Daoy (cell line): ENCODE data around the gene GPC6. TPM values are rescaled to one million over a fixed set of nuclear protein-coding genes. Genes with fewer than 3 reads are reported as not detected.

ENCODE experiments used
- DNase-seq: peaks from one replicate; pipeline ENCODE4 v3.0.0-alpha.2; 2015; ENCODE audit warnings: low read depth
- total RNA-seq: library from RNA; depleted of rRNA; stranded (reverse); fragments of >200 nt; shearing (Covaris generic); gene quantifications from 2 replicates; pipeline ENCODE4 v1.2.3, GENCODE V29; 2014

Gene GPC6
- total RNA-seq, 1 experiment from 2014 or later, result 1.1 TPM

DNA sequence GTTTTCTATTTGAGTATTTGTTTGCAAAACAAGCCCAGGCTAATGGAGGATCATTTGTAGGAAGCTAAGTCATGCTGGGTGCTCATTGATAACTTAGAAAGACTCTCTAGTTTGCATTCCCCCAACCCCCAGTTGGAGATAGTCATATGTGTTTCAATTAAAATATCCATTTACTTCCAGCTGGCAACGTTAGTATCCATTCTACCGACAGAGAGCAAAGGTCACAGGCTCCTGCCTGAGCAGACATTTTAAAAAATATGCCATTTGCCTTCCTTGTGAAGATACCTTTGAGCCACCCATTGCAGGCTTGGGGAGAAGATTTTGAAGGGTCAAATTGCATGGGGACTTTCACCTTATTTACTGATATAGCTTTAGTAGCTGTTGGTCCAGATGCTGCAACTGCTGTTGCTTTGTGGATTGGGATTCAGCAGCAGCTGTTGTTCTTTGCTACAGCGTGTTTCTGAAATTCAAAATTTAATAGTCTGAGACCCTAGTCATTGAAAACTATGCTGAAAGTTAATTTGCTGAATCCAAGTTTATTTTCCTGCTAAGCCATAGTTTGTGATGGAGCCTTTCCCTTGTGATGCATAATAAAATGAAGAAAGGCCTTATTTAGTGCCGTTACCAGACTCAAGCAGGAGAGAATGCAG, 335.1 kb downstream of the GPC6 start:
- no peak for DNase-seq

DNA sequence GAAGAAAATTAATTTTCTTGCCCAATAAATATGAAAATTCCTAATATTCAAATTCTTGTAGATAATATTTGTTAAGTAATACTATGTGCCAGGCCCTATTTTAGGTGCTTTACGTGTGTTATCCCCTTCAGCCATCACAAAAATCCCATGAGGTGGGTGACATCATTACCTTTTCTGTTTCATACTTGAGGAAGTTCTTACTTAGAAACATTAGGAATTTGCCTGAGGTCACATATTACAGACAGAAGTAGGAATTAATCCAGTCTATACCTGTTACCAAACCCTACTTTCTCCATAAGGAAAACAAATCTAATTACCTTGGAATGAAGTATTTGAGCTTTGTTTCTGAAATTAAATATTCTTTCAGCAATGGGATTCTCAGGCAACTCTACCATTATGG, 336.1 kb downstream of the GPC6 start:
- DNase-seq, result no peak

DNA sequence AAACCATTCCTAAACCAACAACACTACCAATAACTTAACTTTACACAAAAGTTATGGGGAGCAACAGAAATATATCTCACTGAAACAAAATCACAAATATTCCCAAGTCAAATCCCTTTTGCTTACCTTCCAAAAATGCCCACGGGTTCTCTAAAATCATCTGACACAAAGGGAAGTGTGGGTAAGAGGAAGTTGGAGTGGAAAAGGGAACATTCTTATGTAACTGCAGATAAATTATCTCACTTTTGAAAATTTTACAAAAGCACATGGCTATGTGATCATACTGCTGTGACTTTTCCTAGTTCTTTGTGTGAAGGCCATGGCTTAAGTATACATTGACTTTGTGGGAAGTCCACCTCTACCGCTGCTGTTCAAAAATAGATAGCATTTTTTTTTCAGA, 350.5 kb downstream of the GPC6 start:
- DNase-seq, result no peak

DNA sequence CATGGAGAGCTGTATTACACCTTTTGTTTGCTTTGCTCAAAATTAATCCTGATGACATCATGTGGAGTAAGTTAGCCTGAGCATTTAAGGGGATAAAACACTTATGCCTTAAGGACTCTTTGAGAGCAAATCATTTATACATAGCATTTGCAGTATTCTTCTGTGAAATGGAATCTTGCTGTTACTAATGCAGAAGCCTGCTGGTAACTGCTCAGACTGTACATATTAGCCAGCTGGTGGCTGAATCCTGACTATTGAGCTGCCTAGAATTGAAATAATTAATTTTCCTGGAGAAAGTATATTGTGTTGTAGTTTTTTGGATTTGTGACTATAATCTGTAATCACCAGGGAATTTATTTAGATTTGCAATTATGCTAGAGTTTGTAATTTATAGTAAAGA, 363.2 kb downstream of the GPC6 start:
- DNase-seq, result no peak

DNA sequence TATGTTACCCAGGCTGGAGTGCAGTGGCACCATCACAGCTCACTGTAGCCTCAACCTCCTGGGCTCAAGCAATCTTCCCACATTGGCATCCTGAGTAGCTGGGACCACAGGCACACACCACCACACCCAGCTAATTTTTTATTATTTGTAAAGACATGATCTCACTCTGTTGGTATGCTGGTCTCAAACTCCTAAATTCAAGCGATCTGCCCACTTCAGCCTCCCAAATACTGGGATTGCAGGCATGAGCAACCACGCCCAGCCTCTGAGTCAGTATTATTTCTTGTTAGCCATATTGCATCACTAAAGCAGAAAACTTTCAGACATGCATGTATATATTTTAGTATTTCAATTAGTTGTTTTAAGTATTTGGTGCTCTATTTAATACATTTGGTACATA, 376.4 kb downstream of the GPC6 start:
- peak; percentile 80 for DNase-seq

DNA sequence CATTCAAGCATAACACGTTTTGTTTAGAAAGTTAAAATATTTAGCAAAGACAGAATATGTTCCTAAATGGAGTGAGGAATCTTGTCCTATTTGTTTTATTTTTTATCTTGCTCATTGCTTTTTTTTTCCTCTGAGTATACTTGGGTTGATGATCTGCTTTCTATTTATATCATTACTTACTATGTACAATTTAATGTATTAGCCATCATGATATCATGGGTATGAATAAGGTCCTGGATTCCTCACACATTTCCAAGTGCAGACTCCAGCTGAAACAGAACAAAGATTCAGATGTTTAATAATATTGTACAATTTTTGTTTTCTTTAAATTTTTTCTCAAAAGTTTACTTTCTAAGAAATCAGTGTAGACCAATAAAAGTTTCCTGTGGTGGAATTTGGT, 388.2 kb downstream of the GPC6 start:
- DNase-seq, result no peak

DNA sequence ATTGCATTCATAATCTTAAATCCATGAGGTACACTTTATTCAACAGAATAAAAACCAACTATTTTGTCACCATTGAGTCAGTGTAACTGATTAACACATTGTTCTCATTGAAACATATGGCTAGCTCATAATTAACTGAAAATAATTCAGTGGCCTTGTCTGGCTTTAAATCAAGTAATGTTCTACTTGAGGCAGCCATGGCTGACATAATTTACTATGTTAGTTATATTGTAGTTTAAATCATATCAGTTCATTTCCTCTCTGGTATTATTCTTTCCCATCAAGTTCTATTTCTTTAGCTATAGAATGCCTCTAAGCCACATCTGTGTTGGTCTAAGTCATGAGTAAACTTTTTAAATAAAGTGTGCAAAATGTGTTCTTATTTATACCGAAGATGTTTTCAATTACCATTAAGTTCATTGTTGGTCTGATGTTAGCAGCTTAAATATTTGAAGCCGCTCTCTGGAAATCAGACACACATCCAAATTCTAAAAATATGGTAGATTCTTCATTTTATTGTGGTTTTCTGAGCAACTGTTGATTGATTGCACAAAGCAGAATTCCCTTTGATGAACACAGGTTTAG, 393.7 kb downstream of the GPC6 start:
- no peak for DNase-seq

DNA sequence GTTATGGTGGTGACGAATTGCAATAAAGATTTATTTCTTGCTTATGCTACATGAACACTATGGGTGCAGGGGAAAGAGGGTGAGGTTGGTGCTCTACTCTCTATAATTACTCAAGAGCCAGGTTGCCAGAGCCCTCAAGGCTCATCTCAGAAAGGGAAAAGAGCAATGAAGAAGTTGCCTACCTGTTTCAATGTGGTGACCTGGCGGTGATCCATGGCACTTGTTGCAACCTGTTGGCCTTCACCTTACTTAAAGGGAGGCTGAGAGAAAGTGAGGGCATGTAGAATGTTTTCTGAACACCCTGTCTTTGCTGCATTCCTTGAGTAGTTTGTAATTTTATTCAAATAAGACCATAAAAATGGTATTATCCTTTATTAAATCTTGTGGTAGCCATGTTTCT, 394.4 kb downstream of the GPC6 start:
- no peak for DNase-seq

DNA sequence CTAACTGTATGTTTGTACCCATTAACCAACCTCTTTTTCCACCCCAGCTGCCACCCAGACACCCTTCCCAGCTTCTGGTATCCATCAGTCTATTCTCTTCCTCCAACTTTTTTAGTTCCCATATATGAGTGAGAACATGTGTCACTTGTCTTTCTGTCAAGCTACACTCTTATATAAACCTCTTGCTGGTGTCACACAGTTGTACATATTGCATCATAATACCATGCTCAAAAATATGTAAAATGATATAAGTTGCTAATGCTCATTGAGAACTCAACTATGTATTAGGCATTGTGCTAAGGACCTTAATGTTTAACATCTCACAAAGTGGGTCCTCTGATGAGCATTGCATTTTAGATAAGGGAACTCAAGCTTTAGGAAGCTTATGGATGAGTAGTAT, 395.4 kb downstream of the GPC6 start:
- no peak for DNase-seq

DNA sequence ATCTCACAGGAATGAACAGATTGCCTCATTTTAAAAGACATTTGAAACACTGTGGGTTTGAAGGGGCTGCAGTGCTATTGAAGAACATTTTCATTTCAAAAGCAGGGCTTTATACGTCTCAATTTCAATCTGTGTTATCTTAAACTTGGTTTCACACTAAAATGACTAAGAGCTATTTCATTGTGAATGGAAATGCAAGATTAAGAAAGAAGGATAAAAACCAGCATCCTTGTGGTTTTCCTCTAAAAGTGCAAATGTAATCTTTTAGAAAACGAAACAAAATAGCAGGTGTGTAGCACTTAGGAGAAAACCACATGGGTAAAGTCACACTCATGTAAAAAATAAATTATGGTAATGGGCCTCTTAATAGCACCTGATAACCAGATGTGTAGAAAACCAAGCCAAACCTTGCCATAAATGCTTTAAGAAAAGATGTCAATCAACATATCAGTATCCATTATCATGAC, 397.7 kb downstream of the GPC6 start:
- no peak for DNase-seq

DNA sequence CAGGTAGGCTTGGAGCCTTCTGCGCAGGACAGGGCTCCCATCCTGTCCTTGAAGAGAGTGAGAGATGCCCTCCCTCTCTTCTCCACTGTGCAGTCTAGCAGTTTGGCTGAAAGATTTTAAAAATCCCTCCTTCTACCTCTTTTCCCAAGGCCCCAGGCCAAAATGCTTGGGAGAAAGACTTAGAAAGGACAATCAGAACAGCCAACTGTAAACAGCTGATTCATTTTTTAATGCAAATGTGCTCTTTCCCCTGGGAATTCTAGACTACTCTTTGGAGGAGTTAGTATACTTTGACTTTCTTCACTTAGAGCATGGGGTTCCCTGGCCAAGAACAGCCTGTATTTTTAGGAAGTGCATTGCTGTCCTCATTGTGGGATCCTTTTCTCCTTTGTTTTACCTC, 398.9 kb downstream of the GPC6 start:
- DNase-seq, result no peak

DNA sequence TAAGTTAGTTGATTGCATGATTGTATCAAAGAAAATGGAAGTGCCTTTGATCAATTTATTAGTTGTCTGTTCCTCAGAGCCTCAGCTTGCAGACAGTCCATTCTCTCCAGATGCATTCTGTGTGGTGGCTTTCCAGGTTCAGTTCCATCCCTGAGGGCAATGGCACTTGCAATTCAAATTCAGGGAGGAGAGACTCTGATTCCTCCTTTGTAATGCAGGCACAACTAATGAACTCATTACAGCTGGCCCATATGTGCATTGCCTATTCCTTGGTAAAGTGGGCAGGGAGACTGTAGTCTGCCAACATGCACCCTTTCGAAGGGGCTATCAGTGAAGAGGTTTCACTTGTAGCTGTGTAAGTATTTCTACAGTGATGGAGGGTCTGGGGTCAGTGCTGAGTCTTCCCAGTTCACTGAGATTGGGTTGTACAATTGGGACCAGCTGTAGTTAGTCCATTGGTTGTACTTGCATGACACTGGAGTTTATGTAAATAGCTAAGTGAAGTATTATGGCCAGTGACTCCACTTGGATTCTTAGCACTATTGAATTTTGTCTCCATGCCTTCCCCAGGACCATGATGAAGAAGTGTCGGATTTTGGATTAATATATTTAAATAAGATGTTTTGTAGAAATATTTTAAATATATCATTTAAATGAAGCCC, 401.7 kb downstream of the GPC6 start:
- DNase-seq, result no peak

DNA sequence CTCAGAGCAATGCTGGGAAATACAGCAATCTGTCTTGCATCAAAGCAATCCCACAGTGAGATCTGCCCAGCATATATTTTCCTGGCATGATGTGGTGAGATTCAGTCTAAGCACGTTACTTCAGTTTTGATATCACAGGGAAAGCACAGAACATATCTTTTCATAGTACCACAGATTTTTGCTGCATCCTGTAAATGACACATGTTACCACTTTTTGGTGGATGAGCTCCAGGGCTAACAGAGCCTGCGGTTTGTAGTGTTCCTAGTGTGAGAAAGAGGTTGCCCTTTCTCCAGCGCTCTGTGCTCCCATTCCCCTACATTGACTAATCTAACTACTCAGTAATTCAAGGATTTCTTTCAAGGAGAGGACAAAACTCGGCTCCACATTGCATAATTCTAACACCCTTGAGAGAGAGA, 409.0 kb downstream of the GPC6 start:
- DNase-seq, result no peak

DNA sequence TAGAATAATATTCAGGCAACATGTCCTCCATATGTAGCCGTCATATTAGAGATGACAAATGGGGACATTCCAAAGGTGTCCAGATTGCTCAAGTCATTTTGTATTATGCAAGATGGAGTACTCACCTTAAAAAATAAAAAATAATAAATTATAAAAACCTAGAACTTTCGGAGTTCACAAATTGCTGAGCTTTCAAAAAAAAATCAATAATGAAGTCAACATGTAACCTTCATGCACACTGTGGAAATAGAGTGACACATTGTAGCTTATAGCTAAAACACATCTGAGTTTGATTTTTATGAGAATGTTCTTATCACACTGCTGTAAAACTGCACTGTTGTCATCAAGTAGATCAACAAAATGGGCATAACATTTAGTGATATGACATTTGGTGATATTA, 411.2 kb downstream of the GPC6 start:
- no peak for DNase-seq

DNA sequence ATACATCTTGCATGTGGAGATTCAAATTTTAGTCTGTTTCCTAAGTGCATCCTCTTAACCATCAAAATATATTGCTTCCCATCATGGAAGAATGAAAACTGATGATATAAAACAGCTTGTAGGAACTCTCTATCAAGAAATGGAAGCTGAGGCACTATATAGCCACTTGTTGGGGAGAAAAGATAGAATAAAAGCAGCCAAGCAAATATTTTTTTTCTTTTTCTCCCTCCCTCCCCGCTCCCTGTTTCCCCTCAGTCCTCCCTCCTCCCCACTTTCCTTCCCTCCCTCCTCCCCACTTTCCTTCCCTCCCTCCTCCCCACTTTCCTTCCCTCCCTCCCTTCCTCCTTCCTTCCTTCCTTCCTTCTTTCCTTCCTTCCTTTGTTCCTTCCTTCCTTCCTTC, 413.8 kb downstream of the GPC6 start:
- DNase-seq, result no peak

DNA sequence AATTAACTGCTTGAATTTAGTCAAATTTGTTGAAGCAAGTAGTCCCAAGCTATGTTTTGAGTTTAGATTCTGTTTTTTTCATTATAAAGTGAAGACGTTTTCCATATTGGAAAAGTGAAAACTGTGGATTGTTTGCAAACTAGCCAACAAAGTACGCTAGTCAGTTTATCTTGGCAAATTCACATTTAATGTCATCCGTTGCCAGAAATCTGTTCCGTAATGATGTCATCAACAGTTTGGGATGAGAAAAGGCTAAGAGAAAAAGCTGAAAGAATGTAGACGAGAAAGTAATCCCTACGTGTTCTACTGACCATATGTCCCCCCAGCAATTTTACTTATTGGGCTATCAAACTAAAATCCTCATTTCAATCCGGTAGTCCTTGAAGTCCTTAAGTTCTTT, 419.6 kb downstream of the GPC6 start:
- no peak for DNase-seq

DNA sequence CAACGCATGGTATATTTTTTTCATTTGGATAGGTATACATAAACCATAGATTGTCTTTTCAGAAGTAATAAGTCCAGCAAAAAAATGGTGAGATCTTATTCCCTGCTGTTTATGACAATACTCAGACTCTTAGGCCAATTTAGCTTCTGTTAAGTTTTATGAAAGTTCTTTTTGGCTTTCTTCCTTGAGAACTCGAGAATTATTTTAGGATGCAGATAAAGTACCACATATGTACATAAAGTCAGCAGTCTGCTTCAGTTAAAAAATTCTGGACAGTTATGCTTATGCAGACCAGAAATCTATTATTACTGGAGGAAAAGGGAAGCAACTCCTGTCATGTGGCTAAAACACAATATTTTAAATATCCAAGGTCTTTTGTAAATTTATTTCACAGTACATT, 422.9 kb downstream of the GPC6 start:
- DNase-seq, result no peak

DNA sequence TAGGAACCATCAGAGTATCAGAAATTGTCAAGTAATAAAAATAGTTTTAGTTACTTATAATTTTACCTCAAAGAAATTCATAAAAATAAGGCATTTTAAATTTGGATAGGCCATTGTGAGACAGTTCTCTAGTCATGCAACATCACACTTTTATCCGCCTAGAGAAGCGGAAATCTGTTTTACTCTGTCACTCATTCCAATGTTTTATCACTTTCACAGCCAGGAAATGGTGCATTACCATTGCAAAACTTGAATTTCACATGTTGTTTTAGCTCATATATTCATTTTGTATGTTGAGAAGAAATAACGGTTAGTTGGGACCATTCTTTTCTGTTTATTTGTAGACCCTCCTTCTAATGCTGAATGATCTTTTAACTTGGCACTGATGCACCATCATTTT, 427.2 kb downstream of the GPC6 start:
- DNase-seq, result no peak

DNA sequence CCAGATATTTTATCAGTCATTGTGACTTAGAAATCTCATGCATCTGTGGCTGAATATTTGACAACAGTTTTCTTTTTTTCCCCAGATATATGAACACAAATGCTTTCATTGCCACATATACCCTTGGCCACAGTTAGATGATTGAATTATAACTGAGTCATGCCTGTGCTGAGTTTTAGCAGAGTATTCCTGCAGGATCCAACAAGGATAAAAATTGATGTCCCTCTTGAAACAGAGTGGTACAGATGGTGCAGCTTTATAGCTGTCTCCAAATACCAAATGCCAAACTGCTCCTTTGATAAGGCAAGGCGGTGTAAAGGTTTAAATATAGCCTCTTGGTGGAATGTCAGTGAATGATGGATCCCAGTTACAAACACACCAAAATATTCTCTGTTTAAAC, 428.5 kb downstream of the GPC6 start:
- no peak for DNase-seq

DNA sequence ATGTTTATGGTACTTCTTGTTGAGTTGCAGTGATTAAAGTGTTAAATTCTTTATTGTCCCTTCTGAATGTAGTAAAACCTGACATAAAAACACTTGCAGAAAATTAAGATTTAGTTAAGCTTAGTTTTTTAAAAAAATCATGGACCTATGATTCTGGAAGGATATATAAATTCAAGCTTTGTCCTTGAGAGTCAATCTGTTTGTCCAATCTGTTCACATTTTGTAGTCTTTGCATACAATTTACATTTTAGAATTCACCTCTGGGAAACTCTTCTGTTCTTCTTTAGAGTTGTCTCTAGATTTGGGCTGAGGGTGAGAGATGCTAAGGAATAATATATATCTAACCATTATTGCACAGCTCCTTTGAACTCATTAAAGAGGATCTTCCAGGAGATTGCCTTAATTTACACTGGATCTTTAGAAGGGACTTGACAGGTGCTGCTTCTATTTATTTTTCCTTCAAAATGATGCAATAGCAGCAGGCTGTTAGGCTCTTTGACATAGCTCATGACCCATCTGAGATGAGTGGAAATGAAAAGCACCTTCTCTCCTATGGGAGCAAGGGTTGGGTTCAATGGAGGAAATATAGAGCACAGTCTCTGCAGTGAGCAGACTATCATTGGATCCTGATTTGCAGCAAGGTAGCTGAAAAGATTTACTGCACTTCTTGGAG, 433.9 kb downstream of the GPC6 start:
- no peak for DNase-seq

DNA sequence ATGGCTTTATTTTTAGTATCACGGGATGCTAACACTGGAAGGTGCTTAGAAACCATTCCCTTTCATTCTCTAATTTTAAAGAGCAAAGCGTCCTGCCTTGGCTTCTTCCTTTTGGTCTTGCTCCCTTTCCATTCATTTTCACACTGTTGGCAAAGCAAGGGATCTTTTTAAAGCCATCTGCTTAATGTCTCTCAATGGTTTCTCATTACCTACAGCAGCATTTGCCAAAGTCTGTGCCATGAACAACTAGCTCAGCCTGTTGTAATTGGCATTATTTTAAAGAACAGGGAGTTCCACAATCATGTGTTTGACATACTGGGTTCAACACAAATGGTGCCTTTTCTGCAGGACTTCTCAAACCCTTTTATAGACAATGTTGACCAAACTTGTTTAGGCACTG, 444.3 kb downstream of the GPC6 start:
- no peak for DNase-seq

DNA sequence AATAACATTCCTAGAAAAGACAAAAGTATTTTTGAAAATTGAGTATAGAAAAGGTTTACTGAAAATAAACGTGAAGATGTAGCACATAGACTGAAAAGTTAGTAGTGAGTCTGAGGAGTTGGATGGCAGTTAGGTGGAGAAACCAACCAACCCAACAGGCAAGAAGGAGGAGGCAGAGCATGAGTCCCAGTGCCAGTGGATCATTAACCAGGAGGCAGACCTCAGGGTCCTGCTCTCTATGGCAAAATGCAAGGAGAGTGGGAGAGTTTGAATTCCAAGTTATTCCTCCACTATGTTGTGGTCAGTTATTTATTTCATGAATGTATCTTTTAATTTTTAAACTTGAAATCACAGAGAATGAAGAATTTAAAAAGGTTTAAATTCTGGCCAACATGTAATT, 446.4 kb downstream of the GPC6 start:
- no peak for DNase-seq

DNA sequence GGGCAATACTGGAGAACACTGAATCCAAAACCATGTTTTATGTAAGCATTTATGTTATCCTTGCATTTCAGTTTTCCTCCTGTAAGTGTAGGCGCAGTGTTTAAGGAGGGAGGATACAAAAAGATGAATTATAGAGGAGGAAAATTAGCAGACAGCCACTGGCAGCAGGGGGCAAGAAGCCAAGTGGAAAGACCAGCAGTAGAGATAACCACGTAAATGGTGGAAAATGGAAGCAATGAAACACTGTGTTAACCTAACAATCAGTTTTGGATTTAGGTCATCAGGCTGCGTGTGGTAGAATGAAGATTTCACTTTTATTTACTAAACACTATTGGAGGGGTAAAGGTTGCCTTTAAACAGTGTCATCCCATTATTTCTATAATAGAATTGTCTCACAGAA, 447.3 kb downstream of the GPC6 start:
- no peak for DNase-seq
